AG08395 (cell line): ENCODE measurements around the gene NFATC1.
A peak's percentile ranks its signal among the peaks of the same experiment; 100 is the strongest.

Experiments used
- DNase-seq: peaks from one replicate; pipeline ENCODE4 v3.0.0; 2012; ENCODE audit warnings: mixed read lengths, low spot score

NFATC1 gene

GRCh38 chr18:79441420-79441819 is 45.7 kb downstream of the NFATC1 start:
- DNase-seq, result no peak

- no peak for DNase-seq
These were observed 46.9 kb downstream of the NFATC1 start for GRCh38 chr18:79442508-79443221.

GRCh38 chr18:79445221-79445620 is 49.5 kb downstream of the NFATC1 start:
- no peak for DNase-seq

GRCh38 chr18:79445696-79446561 is 50.2 kb downstream of the NFATC1 start:
- no peak for DNase-seq

GRCh38 chr18:79446931-79447330 is 51.2 kb downstream of the NFATC1 start:
- no peak for DNase-seq

GRCh38 chr18:79447703-79448367 is 52.1 kb downstream of the NFATC1 start:
- DNase-seq, result no peak

- no peak for DNase-seq
These were observed 52.9 kb downstream of the NFATC1 start for GRCh38 chr18:79448621-79449020.

GRCh38 chr18:79449551-79450288 is 54.0 kb downstream of the NFATC1 start:
- no peak for DNase-seq

- no peak for DNase-seq
These were observed 54.8 kb downstream of the NFATC1 start for GRCh38 chr18:79450289-79451080.

GRCh38 chr18:79451237-79452125 is 55.8 kb downstream of the NFATC1 start:
- no peak for DNase-seq

- no peak for DNase-seq
These were observed 56.7 kb downstream of the NFATC1 start for GRCh38 chr18:79452190-79452990.

- DNase-seq, result no peak
These were observed 57.4 kb downstream of the NFATC1 start for GRCh38 chr18:79452991-79453645.

GRCh38 chr18:79453816-79454735 is 58.3 kb downstream of the NFATC1 start:
- DNase-seq, result peak; percentile 58

GRCh38 chr18:79455261-79455660 is 59.5 kb downstream of the NFATC1 start:
- DNase-seq, result no peak

GRCh38 chr18:79456105-79456980 is 60.6 kb downstream of the NFATC1 start:
- DNase-seq, result no peak

- no peak for DNase-seq
These were observed 61.5 kb downstream of the NFATC1 start for GRCh38 chr18:79457239-79457638.

GRCh38 chr18:79457652-79458051 is 61.9 kb downstream of the NFATC1 start:
- DNase-seq, result no peak
